HG03095 (cell line): Measurements from ENCODE around the gene LAGE3.
"Not testable (repeated sequence)": the region's sequence is repeated elsewhere in the genome, so short reads cannot be mapped to it uniquely, and the experiment has no call there.

Source experiments
- ATAC-seq: cut with Tn5 transposase; IDR thresholded peaks from one replicate; pipeline ENCODE4 v1.9.1; 2021; ENCODE audit warnings: moderate library complexity; ENCODE audit not compliant: unreplicated experiment

Gene LAGE3

GRCh38 chrX:154502098-154502497 is 23.0 kb upstream of the LAGE3 start:
- ATAC-seq = no peak

DNA sequence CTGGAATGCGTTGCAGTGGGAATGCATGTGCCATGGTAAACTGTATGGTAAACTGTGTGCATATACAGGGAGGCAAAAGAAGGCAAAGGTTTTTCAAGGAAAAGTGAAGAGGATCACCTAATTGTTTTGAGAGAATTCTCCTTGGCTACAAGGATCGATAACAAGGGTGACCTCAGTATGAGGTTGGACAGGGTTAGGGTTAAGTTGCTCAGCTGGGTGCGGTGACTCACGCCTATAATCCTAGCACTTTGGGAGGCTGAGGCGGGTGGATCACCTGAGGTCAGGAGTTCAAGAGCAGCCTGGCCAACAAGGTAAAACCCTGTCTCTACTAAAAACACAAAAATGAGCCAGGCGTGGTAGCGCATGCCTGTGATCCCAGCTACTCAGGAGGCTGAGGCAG is 22.3 kb upstream of the LAGE3 start:
- ATAC-seq = not testable (repeated sequence)

DNA sequence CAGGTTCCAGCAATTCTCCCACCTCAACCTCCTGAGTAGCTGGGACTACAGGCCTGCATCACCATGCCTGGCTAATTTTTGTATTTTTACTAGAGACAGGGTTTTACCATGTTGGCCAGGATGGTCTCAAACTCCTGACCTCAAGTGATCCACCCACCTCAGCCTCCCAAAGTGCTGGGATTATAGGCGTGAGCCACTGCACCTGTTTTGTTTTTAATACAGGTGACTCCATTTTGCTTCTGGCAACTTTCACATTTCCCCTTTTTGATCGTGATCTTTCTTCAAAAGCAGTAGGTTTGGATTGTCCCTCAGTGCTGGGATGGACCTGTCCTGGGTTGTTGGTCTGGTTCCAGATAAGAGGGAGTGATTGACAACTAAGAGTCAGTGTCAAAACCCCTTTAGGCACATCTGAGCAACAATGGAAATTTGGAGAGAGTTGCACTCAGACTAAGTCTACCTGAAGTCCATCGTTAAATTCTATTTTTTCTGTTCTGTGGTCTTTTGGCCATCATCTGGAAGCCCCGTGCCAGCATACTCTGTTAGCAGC is 17.6 kb upstream of the LAGE3 start:
- ATAC-seq = not testable (repeated sequence)

DNA sequence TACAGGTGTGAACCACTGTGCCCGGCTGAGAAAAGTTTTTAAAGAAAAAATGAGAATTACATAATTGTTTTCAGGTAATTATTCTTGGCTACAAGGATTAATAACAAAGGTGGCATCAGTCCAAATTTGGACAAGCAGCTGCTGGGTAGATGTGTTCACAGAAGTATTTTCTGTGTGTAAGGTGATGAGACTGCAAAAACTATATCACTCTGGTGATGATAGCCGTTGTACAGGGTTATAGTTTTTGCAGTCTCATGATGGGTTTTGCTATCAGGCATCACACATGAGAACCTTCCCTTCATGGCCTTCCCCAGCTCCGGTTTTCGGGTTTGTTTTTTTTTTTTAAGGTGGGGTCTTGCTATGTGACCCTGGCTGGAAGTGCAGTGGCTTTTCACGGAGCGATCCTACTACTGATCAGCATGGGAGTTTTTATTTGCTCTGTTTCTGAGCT is 16.4 kb upstream of the LAGE3 start:
- ATAC-seq = no peak

- no peak for ATAC-seq
These were observed 15.6 kb upstream of the LAGE3 start for GRCh38 chrX:154494715-154495114.

GRCh38 chrX:154490414-154491083 is 11.5 kb upstream of the LAGE3 start, which contains the start of gene SLC10A3:
TSS of gene SLC10A3 (minus strand) at chrX:154490629. CDS start at chrX:154488940, 1,689 bp downstream.
- peak; percentile 76 for ATAC-seq

DNA sequence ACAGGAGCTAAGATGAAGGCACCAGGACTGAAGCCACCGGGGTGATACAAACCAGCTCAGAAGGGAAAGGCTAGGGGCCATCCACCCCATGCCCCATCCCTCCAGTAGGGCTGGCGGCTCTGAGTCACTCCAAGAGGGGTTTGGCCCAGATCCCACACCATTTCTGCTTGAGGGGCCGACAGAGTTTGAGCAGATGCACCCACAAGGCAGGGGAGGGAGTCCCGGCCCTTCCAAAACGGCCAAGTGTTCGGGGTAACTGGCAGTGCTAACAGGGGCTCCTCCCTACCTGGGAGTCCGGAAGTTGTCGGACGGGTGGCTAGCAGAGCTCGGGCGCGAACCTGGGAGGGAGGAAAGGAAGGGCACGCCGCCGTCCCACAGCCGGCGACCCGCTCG is 10.9 kb upstream of the LAGE3 start:
- peak; percentile 6 for ATAC-seq

- ATAC-seq = no peak
These were observed 10.1 kb upstream of the LAGE3 start for GRCh38 chrX:154489182-154489581.

DNA sequence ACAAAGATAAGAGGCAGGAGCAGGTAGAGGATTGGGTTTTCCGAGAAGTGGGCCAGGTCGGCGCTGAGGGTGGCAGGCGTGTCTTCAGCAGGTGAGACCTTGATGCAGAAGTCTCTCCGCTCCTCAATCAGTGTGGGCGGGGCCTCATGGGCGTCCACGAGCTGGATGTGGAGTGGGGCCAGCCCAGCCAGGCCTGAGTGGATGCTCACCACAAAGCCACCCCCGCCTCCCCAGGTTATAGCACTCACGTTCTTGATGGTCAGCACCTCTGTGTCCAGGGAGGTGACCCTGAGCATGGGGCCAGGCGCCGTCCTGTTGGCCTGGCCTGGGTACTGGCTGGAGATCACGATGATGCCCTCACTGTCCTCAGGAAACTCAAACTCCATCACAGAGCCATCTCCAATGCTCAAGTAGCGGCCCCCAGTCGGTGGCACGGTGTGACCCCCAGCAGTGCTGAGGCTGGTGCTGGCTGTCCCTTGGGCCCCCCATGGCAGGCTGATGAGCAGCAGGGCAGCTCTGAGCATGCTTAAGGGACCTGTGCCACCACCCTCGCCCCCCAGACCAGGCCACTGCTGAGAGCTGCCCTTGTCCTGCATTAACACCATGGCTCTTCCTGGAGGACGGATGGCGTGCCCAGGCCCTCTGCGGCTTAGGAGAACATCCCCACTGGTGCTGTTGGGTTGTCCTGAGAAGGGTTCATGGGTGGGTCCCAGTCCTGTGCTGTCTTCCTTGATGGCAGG is 9.4 kb upstream of the LAGE3 start:
- no peak for ATAC-seq

DNA sequence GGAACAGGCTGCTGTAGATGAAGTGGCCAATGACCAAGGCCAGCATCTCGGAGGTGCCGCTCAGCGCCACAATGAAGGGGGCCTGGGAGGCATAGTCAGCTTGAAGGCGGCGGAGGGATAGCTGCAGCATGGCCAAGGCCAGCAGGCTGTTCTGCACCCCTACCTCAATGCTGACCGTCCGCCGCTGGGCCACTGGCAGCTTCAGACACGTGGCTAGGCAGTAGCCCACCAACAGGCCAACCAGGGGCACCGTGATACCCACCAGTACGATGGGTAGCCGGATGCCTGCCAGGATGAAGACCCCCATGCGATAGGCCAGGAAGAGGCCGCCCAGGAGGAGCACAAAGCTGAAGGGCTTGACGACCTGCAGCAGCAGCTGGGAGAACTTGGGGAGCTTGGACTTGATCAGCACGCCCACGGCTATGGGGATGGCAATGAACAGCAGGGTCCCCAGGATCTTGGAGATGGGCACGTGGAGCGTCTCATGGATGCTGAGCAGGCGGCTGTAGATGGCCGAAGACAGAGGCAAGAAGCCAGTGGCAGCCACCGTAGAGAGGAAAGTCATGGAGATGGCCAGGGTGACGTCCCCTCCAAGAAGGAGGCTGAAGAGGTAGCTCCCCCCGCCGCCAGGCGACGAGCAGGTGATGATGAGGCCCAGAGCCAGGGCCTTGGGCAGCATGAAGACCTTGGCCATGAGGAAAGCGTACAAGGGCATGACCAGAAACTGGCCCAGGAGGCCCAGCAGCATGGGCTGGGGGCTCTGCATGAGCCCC is 8.6 kb upstream of the LAGE3 start:
- ATAC-seq = no peak

GRCh38 chrX:154486396-154487207 is 7.5 kb upstream of the LAGE3 start, which contains the start of gene UBL4A:
TSS of gene UBL4A (minus strand) at chrX:154486615. CDS start at chrX:154486584, 31 bp downstream.
- no peak for ATAC-seq

GRCh38 chrX:154486052-154486395 is 6.9 kb upstream of the LAGE3 start:
- ATAC-seq = no peak

GRCh38 chrX:154485150-154486051 is 6.3 kb upstream of the LAGE3 start:
- no peak for ATAC-seq

GRCh38 chrX:154484255-154485149 is 5.4 kb upstream of the LAGE3 start:
- no peak for ATAC-seq

- no peak for ATAC-seq
These were observed 4.2 kb upstream of the LAGE3 start for GRCh38 chrX:154483325-154483724.

DNA sequence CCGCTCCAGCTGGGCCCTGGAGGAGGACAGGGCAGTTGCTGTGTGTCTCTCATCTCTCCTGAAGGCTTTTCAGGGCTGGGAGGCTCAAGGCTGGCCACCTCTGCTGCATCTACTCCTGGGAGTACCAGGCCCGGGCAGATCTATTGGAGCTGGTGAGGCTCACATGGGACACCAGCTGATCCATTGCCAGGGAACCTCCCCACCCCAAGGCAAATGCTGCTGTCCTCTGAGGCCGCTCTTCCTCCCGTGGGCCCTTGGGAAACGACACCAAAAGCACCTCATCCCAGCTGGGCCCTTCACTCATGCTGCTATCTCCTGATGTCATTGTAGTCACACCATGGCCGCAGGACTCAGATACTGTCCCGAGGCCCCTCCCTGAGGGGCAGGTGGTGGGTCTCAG is 3.7 kb upstream of the LAGE3 start:
- ATAC-seq = no peak

GRCh38 chrX:154481911-154482601 is 3.0 kb upstream of the LAGE3 start:
- ATAC-seq = no peak

DNA sequence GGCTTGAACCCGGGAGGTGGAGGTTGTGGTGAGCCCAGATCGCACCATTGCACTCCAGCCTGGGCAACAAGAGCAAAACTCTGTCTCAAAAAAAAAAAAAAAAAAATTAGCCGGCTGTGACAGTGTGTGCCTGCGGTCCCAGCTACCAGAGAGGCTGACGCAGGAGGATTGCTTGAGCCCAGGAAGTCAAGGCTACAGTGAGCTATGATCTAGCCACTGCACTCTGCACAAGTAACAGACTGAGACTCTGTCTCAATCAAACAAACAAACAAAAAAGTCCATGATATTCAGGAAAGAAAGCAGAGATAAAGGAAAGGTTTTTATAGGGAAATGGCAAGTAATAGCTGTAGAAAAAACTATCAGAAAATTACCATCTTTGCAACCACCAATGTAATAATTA is 2.1 kb upstream of the LAGE3 start:
- no peak for ATAC-seq
